KMS-11 (cell line): Measurements from ENCODE around the gene PPIG.

ENCODE experiments used
- H2AFZ ChIP-seq: fragments of 200-600 bp; sonication (generic); 2 replicates; pipeline ENCODE4 v1.6.1; 2016; ENCODE audit warnings: antibody characterized with exemption, mixed run types, low read depth
- H3K27ac ChIP-seq: fragments of 200-600 bp; sonication (generic); 2 replicates; pipeline ENCODE4 v1.6.1; 2016; ENCODE audit warnings: mild to moderate bottlenecking, mixed run types
- H3K27me3 ChIP-seq: fragments of 200-600 bp; sonication (generic); 2 replicates; pipeline ENCODE4 v1.6.1; 2017; ENCODE audit warnings: mild to moderate bottlenecking, low read depth, mixed run types, moderate library complexity; ENCODE audit not compliant: insufficient read depth
- H3K36me3 ChIP-seq: fragments of 200-600 bp; sonication (generic); 2 replicates; pipeline ENCODE4 v1.6.1; 2017; ENCODE audit warnings: mild to moderate bottlenecking, mixed run types; ENCODE audit not compliant: insufficient read depth
- H3K4me1 ChIP-seq: fragments of 200-600 bp; sonication (generic); 2 replicates; pipeline ENCODE4 v1.6.1; 2016; ENCODE audit warnings: mild to moderate bottlenecking, low read depth, mixed run types; ENCODE audit not compliant: poor library complexity, severe bottlenecking
- H3K4me2 ChIP-seq: fragments of 200-600 bp; sonication (generic); 2 replicates; pipeline ENCODE4 v1.7.0; 2016; ENCODE audit warnings: mild to moderate bottlenecking, mixed run types
- H3K4me3 ChIP-seq: fragments of 200-600 bp; sonication (generic); IDR thresholded peaks from 2 replicates; pipeline ENCODE4 v1.6.1; 2017; ENCODE audit warnings: low read depth, low read length, mixed read lengths; ENCODE audit not compliant: insufficient read depth
- H3K79me2 ChIP-seq: fragments of 200-600 bp; sonication (generic); 2 replicates; pipeline ENCODE4 v1.6.1; 2016; ENCODE audit warnings: low read depth, mixed run types; ENCODE audit not compliant: insufficient read depth
- H3K9ac ChIP-seq: fragments of 200-600 bp; sonication (generic); 2 replicates; pipeline ENCODE4 v1.6.1; 2016; ENCODE audit warnings: mild to moderate bottlenecking, mixed run types
- H4K20me1 ChIP-seq: fragments of 200-600 bp; sonication (generic); 2 replicates; pipeline ENCODE4 v1.6.1; 2016; ENCODE audit warnings: mild to moderate bottlenecking, mixed run types; ENCODE audit not compliant: insufficient read depth
- CTCF ChIP-seq: fragments of 200-600 bp; sonication (generic); conservative IDR thresholded peaks from 2 replicates; pipeline ENCODE4 v1.6.1; 2017; ENCODE audit warnings: low read depth, mild to moderate bottlenecking, antibody characterized with exemption, low read length, moderate library complexity, mixed read lengths

Gene PPIG

DNA sequence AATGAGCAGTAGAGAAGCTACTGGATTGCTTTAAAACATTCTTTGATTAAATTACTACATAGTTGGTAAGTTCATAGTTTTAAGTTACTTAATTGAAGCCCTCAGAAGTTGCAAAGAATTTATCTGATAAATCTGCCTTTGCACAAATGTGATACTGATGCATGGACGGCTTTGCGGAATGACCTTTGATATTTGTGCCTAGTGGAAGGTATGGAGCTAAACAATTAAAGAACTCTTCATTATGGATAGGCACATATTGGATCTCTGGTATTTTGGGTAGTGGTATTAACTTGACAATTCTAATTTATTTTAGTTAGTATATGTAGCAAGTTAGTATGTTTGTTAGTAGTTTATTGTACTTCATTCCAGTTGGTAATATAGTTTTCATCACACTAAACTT, 56.0 kb downstream of the PPIG start:
- H3K4me2 ChIP-seq: no peak overlapping the region
- no peaks in the 10 kb centered on the region for H3K79me2 ChIP-seq
- no peak overlapping the region for H3K27ac ChIP-seq
- H3K9ac ChIP-seq: no peak overlapping the region
- TF ChIP-seq CTCF: no peak
- H2AFZ ChIP-seq: no peak overlapping the region
- H3K27me3 ChIP-seq: no peaks in the 10 kb centered on the region
- H3K36me3 ChIP-seq: no peaks in the 10 kb centered on the region; the same call in 1 of the 2 replicates
- H3K4me3 ChIP-seq: no peak overlapping the region
- no peaks in the 10 kb centered on the region for H4K20me1 ChIP-seq
- H3K4me1 ChIP-seq: no peaks in the 10 kb centered on the region

- Histone ChIP-seq H3K27me3 (no peaks in the 10 kb centered on the region), H3K27ac (no peak overlapping the region), H3K36me3 (no peaks in the 10 kb centered on the region), H4K20me1 (no peaks in the 10 kb centered on the region), H3K4me2 (no peak overlapping the region), H3K4me3 (no peak overlapping the region), H3K4me1 (no peaks in the 10 kb centered on the region), H3K9ac (no peak overlapping the region), H3K79me2 (no peaks in the 10 kb centered on the region), H2AFZ (no peak overlapping the region)
- no peak for TF ChIP-seq CTCF
These were observed 57.3 kb downstream of the PPIG start for GRCh38 chr2:169641464-169641863.

- no peaks in the 10 kb centered on the region for H3K79me2 ChIP-seq
- H3K9ac ChIP-seq: no peak overlapping the region
- no peak overlapping the region for H2AFZ ChIP-seq
- no peak for TF ChIP-seq CTCF
- no peaks in the 10 kb centered on the region for H3K4me1 ChIP-seq
- H3K36me3 ChIP-seq: no peaks in the 10 kb centered on the region
- no peak overlapping the region for H3K4me3 ChIP-seq
- no peaks in the 10 kb centered on the region for H3K27me3 ChIP-seq
- H3K4me2 ChIP-seq: no peak overlapping the region
- no peaks in the 10 kb centered on the region for H4K20me1 ChIP-seq
- H3K27ac ChIP-seq: no peak overlapping the region
These were observed 60.0 kb downstream of the PPIG start for GRCh38 chr2:169644173-169644572.

GRCh38 chr2:169647496-169647895, 63.3 kb downstream of the PPIG start:
- TF ChIP-seq CTCF: no peak
- Histone ChIP-seq H3K4me3 (no peak overlapping the region), H3K27me3 (no peaks in the 10 kb centered on the region), H4K20me1 (no peaks in the 10 kb centered on the region), H3K27ac (no peak overlapping the region), H2AFZ (no peak overlapping the region), H3K79me2 (no peaks in the 10 kb centered on the region), H3K4me1 (no peaks in the 10 kb centered on the region), H3K36me3 (no peaks in the 10 kb centered on the region), H3K9ac (no peak overlapping the region), H3K4me2 (no peak overlapping the region)

DNA sequence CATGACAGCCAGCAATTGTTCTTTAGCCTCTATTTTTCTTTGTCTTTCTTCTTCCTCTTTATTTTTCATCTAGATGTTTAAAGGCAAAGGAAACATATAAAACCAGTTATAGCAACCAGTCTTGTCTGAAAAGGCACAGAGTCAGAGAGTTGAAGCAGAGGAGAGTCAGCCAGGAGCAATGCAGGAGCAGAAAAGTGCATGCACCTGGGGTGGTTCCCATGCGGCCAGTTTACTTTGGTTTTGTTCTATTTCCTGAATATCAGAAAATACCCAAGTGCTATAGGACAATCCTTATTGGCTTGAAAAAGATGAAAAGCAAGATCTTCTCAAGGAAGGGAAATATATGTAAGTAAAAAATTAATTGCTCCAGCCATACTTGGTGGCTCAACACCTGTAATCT, 65.1 kb downstream of the PPIG start:
- no peak overlapping the region for H2AFZ ChIP-seq
- no peak for TF ChIP-seq CTCF
- no peaks in the 10 kb centered on the region for H3K36me3 ChIP-seq

More for the DNA sequence above, 65.1 kb downstream of the PPIG start:
- H4K20me1 ChIP-seq: no peaks in the 10 kb centered on the region
- no peak overlapping the region for H3K4me2 ChIP-seq
- H3K79me2 ChIP-seq: no peaks in the 10 kb centered on the region
- no peak overlapping the region for H3K4me3 ChIP-seq
- no peak overlapping the region for H3K27ac ChIP-seq
- no peaks in the 10 kb centered on the region for H3K27me3 ChIP-seq
- H3K4me1 ChIP-seq: no peaks in the 10 kb centered on the region
- no peak overlapping the region for H3K9ac ChIP-seq
